Activated CD8-positive, alpha-beta T cell treated with anti-CD3 and anti-CD28 coated beads, Interleukin-2, amount 10 ng/mL, durations not matched to agents 7 days and 5 days (primary cell): ENCODE results near the gene MTREX. TPM values are rescaled to one million over a fixed set of nuclear protein-coding genes. Genes with fewer than 3 reads are reported as not detected.

Source experiments
- ATAC-seq: fragments of 150-1000 bp; cut with Tn5 transposase; one replicate; pipeline ENCODE4 v1.10.0; 2021; ENCODE audit warnings: moderate library complexity
- CTCF ChIA-PET: fragments of 350-600 bp; sonication (Branson Sonifier 250); formaldehyde crosslinking; loops from one replicate; lab custom pipeline; 2021; ENCODE audit warnings: antibody characterized with exemption; lab: Charles Lee
- POLR2A ChIA-PET: fragments of 350-600 bp; sonication (Branson Sonifier 250); formaldehyde crosslinking; loops from one replicate; lab custom pipeline; 2021; ENCODE audit warnings: antibody characterized with exemption; lab: Charles Lee
- DNase-seq: peaks from one replicate; pipeline ENCODE4 v3.0.0-alpha.2; 2020
- H3K27ac Mint-ChIP-seq: one replicate; pipeline ENCODE4 v1.8.0; 2021; ENCODE audit warnings: mild to moderate bottlenecking, mixed read lengths
- H3K27me3 Mint-ChIP-seq: one replicate; pipeline ENCODE4 v1.8.0; 2021; ENCODE audit warnings: low read depth, mixed read lengths
- H3K36me3 Mint-ChIP-seq: one replicate; pipeline ENCODE4 v1.8.0; 2021; ENCODE audit warnings: low read depth, mixed read lengths
- H3K4me1 Mint-ChIP-seq: one replicate; pipeline ENCODE4 v1.8.0; 2021; ENCODE audit warnings: low read depth, mixed read lengths
- H3K4me3 Mint-ChIP-seq: one replicate; pipeline ENCODE4 v1.8.0; 2021; ENCODE audit warnings: mild to moderate bottlenecking, mixed read lengths
- H3K9me3 Mint-ChIP-seq: one replicate; pipeline ENCODE4 v1.8.0; 2022; ENCODE audit warnings: mixed read lengths; ENCODE audit not compliant: insufficient read depth
- total RNA-seq, 2 experiments: library from RNA; stranded (reverse); gene quantifications; one replicate each; pipeline ENCODE4 v1.2.3, GENCODE V29; 2021

The MTREX gene
- total RNA-seq, 2 experiments from 2014 or later = 61.8 to 67.1 TPM

DNA sequence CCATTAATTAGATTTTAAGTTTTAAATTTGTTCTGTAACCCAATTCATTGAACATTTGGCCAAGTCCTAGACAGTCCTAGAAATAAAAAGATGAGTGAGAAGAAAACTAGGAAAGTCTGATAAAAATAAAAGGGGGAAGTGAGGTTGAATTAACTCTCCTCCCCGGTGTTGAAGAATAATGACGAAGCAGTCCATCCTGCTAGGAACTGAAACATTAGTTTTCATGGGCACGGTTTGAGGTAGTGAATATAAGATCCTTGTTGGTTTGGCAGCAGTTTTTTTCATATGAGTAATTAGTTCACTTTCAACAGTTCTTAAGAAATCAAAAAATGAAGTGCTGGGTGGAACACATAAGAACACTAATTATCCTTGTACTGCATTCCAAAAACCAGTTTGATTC lies 103.1 kb downstream of the MTREX start:
- ATAC-seq (no peak), DNase-seq (no peak)
- Mint-ChIP-seq H3K4me1 (peaks cover 4% of the 10 kb centered on the region), H3K27ac (no peak overlapping the region), H3K4me3 (no peak overlapping the region), H3K27me3 (no peaks in the 10 kb centered on the region), H3K9me3 (no peaks in the 10 kb centered on the region), H3K36me3 (peaks cover 34% of the 10 kb centered on the region)
- CTCF ChIA-PET = interaction anchor here (1.6 to 2.8 kb wide), 2 partner anchors 9 to 281 kb away, joined by 4 to 10 read pairs; no protein-coding TSS in a partner anchor
- POLR2A ChIA-PET = no interaction called here

DNA sequence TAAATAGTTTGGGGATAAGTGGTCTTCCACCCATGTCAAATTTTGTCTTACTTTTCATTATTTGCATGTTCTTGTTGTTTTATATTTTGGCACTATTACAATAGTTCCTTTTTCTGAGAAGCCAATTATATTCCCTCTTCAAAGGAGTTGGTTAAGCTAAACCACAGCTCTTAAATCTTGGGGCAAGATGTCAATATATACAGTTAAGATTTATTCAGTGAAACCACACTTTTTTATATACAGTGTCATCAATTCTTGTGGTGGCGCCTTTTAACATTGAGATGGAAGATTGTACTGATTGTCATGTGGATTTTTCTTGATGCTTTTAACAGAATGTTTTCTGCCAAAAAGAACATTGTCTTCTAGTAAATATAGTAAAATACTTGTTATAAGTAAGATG lies 104.1 kb downstream of the MTREX start:
- peaks cover 33% of the 10 kb centered on the region for H3K36me3 Mint-ChIP-seq
- H3K27ac Mint-ChIP-seq = no peak overlapping the region
- H3K4me3 Mint-ChIP-seq = no peak overlapping the region
- POLR2A ChIA-PET = no interaction called here
- no peaks in the 10 kb centered on the region for H3K27me3 Mint-ChIP-seq
- CTCF ChIA-PET = interaction anchor here (1.0 to 1.6 kb wide), 2 partner anchors 10 to 280 kb away, joined by 3 to 4 read pairs; no protein-coding TSS in a partner anchor
- no peak for ATAC-seq
- no peak for DNase-seq
- peaks cover 4% of the 10 kb centered on the region for H3K4me1 Mint-ChIP-seq
- no peaks in the 10 kb centered on the region for H3K9me3 Mint-ChIP-seq

DNA sequence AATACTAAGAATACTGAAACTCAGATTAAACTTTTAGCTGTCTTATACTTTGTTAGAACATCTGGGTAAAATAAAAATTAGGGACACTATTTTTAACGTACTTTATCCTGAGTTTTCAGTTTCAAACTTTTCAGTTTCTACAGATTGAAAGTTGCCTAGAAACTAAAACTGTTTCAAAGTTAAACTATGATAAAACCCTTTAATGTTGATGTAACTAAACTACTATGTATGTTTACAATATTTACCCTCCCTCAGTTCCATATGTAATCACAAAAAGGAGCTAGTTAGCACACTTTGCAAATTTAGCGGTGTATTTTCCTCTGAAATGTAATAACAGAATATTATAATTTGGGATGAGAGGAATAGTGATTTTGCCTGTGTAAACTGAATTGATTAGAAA lies 105.9 kb downstream of the MTREX start:
- H3K4me3 Mint-ChIP-seq = no peak overlapping the region
- POLR2A ChIA-PET = interaction anchor here (0.5 kb wide), 1 partner anchor 1102 kb away, joined by 3 read pairs; no protein-coding TSS in a partner anchor
- H3K27me3 Mint-ChIP-seq = no peaks in the 10 kb centered on the region
- peaks cover 4% of the 10 kb centered on the region for H3K4me1 Mint-ChIP-seq
- DNase-seq (no peak), ATAC-seq (no peak)
- peaks cover 32% of the 10 kb centered on the region for H3K36me3 Mint-ChIP-seq
- H3K9me3 Mint-ChIP-seq = no peaks in the 10 kb centered on the region
- CTCF ChIA-PET = interaction anchor here (1.4 kb wide), 1 partner anchor 102 kb away, joined by 3 read pairs; no protein-coding TSS in a partner anchor
- H3K27ac Mint-ChIP-seq = no peak overlapping the region

DNA sequence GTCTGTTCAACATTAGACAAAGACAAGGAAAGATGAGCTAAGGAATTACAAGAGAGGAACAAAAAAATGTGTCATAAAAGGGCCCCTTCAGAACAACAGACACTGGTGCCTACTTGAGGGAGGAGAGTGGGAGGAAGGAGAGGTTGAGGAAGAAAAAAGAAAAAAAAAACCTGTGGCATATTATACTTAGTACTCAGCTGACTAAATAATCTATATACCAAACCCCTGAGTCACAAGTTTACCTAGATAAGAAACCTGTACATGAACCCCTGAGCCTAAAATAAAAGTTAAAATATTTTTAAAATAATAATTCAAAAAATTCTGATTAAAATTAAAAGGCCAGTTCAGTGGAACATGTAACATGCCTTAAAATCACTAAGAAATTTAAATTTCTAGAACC lies 107.3 kb downstream of the MTREX start:
- H3K27me3 Mint-ChIP-seq = no peaks in the 10 kb centered on the region
- ATAC-seq = no peak
- peaks cover 8% of the 10 kb centered on the region for H3K4me1 Mint-ChIP-seq
- peaks cover 34% of the 10 kb centered on the region for H3K36me3 Mint-ChIP-seq
- H3K27ac Mint-ChIP-seq = no peak overlapping the region
- no peak for DNase-seq
- no peak overlapping the region for H3K4me3 Mint-ChIP-seq
- CTCF ChIA-PET = no interaction called here
- POLR2A ChIA-PET = no interaction called here
- H3K9me3 Mint-ChIP-seq = no peaks in the 10 kb centered on the region

DNA sequence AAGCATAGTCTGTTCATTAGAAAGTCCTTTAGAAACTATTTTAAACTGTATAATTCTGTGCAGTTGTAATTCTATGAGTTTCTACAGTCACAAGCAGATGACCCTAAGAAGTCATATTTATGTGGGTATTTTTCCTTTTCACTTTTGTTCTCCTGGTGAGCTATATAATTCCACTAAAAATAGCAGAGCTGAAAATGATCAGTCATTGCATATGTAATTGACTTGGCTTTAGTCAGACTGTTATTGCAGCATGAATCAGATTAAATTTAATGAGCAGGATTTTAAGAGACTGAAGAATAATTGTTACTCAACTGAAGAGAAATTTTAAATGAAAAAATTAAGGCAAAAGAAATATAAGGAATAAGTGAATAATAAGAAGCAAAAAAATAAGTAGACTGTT lies 108.5 kb downstream of the MTREX start:
- DNase-seq = no peak
- CTCF ChIA-PET = interaction anchor here (1.4 kb wide), 1 partner anchor 10 kb away, joined by 3 read pairs; no protein-coding TSS in a partner anchor
- no peak for ATAC-seq
- H3K4me1 Mint-ChIP-seq = peaks cover 20% of the 10 kb centered on the region
- H3K36me3 Mint-ChIP-seq = peaks cover 36% of the 10 kb centered on the region
- no peak overlapping the region for H3K27ac Mint-ChIP-seq
- POLR2A ChIA-PET = no interaction called here
- H3K4me3 Mint-ChIP-seq = no peak overlapping the region
- H3K9me3 Mint-ChIP-seq = no peaks in the 10 kb centered on the region
- H3K27me3 Mint-ChIP-seq = no peaks in the 10 kb centered on the region

DNA sequence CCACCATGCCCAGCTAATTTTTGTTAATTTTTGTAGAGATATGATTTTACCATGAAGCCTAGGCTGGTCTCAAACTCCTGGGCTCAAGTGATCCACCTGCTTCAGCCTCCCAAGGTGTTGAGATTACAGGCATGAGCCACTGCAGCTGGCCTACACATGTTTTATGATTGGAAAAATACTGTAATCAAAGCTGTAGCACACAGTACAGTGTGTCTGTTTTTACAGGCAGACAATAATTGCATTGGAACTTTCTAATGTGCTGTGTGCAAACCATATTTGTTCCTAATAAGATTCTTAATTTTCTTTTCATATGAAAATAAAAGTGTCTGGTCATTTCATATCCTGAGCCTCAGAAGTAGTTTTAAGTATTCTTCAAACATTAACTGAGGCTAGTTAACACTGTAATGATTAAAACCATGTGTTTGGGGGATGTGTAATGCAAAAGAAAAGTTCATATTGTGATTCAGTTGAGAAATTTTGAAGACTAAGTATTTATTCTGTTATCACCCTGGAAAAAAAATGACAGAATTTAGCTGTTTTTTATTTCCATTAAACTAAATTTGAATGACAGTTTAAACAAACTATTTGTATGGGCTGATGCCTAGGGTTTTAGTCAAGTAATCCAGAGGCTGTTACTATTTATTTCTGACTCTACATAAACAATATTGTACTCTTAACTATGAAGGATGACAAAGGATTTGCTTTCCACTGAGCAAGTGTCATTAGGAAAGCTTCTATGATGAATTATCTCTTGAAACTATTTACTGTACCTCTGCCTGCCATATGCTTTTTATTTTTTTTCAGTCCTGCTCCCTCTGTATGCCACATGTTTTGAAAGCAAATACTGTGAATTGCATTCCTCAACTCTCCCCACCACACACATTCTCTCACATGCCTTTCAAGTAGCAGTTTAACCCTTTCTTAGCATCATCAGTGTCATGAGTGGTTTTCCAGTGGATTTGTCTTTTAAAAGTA lies 111.5 kb downstream of the MTREX start:
- DNase-seq (no peak), ATAC-seq (no peak)
- ChIA-PET CTCF (interaction anchor here (2.8 kb wide), 1 partner anchor 273 kb away, joined by 13 read pairs; no protein-coding TSS in a partner anchor), POLR2A (no interaction called here)
- H3K9me3 Mint-ChIP-seq = peaks cover 6% of the 10 kb centered on the region
- peaks cover 56% of the 10 kb centered on the region for H3K36me3 Mint-ChIP-seq
- no peaks in the 10 kb centered on the region for H3K27me3 Mint-ChIP-seq
- H3K27ac Mint-ChIP-seq = peak overlapping the region; percentile 25
- H3K4me3 Mint-ChIP-seq = no peak overlapping the region
- peaks cover 25% of the 10 kb centered on the region for H3K4me1 Mint-ChIP-seq

DNA sequence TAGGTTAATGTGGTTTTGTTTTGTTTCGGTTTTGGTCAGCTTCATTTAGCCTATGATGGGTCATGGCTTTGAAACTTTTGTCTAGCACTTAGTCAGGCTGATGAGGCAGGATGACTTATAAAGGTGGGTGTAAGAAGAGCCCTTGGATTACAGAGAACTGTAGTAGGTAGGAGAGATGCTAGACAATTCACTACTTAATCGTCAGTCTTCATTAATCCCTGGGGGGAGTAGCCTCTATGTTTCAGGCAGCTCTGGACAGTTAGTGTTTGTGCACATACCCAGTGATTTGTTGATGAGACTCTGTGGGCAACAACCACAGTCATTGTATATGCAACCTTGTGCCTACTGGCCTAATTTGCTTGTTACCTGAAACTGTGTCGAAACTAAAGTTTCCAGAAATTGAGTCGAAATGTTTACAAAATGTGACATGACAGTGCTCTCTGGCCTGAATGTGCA lies 113.3 kb downstream of the MTREX start:
- H3K36me3 Mint-ChIP-seq = peaks cover 50% of the 10 kb centered on the region
- H3K27ac Mint-ChIP-seq = no peak overlapping the region
- DNase-seq (peak; percentile 31), ATAC-seq (peak; percentile 90)
- POLR2A ChIA-PET = no interaction called here
- no peak overlapping the region for H3K4me3 Mint-ChIP-seq
- peaks cover 6% of the 10 kb centered on the region for H3K9me3 Mint-ChIP-seq
- CTCF ChIA-PET = no interaction called here
- H3K27me3 Mint-ChIP-seq = no peaks in the 10 kb centered on the region
- H3K4me1 Mint-ChIP-seq = peaks cover 25% of the 10 kb centered on the region

DNA sequence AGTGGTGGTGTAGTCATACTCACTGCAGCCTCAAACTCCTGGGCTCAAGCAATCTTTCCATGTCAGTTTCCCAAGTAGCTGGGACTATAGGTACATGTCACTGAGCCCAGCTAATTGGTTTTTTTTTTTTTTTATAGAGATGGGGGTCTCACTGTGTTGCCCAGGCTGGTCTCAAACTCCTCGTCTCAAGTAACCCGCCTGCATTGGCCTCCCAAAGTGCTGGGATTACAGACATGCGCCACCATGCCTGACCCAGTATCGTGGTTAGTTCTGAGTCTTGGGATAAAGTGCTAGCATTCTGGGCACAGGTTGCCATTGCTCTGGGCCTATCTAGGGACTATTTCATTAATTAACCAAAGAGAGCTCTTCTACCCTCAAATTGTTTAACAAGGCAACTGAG lies 118.7 kb downstream of the MTREX start:
- H3K36me3 Mint-ChIP-seq = peaks cover 72% of the 10 kb centered on the region
- no peaks in the 10 kb centered on the region for H3K27me3 Mint-ChIP-seq
- DNase-seq = no peak
- peaks cover 10% of the 10 kb centered on the region for H3K9me3 Mint-ChIP-seq
- no peak for ATAC-seq
- H3K27ac Mint-ChIP-seq = no peak overlapping the region
- ChIA-PET CTCF (interaction anchor here (1.8 to 2.2 kb wide), 2 partner anchors 14 to 265 kb away, joined by 6 to 7 read pairs; no protein-coding TSS in a partner anchor), POLR2A (no interaction called here)
- peaks cover 7% of the 10 kb centered on the region for H3K4me1 Mint-ChIP-seq
- H3K4me3 Mint-ChIP-seq = no peak overlapping the region

DNA sequence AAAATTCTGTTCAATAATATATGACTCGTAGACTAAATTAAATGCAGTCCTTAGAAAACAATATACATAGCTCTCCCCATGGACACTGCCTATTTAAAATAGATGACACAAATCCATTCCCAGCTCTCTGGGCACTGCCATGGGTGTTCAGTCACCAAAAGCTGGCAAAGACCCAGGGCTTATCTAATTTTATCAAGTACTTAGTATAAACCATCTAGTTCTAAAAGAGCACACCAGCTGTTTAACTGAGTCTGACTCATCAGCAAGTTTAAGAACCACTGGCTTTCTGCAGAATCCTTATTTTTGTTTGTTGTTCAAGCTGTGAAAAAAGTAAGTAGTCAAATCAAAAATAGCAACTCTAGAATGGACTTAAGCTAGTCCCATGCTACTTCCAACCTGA lies 119.4 kb downstream of the MTREX start:
- no peak overlapping the region for H3K4me3 Mint-ChIP-seq
- H3K36me3 Mint-ChIP-seq = peaks cover 73% of the 10 kb centered on the region
- ChIA-PET POLR2A (no interaction called here), CTCF (interaction anchor here (1.0 kb wide), 1 partner anchor 138 kb away, joined by 3 read pairs; no protein-coding TSS in a partner anchor)
- H3K27me3 Mint-ChIP-seq = no peaks in the 10 kb centered on the region
- no peak overlapping the region for H3K27ac Mint-ChIP-seq
- DNase-seq (no peak), ATAC-seq (no peak)
- H3K9me3 Mint-ChIP-seq = peaks cover 14% of the 10 kb centered on the region
- H3K4me1 Mint-ChIP-seq = peaks cover 3% of the 10 kb centered on the region

DNA sequence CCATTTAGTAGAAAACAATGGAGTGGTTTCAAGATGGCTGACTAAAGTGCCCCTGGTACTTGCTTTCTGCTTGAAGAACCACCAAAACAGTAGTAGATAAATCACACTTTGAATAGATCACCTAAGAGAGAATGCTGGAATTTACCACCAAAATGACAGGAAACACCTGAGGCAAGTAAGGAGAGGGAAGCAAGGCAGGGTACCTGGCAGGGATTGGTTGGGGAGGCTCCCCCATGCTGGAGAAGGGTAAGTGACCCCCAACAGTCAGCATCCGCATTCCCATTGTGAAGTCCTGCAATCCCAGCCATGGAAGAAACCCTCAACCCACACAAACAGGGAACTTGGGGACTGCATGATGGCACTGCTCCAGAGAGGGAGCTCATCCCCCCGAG lies 121.4 kb downstream of the MTREX start:
- Mint-ChIP-seq H3K36me3 (peaks cover 64% of the 10 kb centered on the region), H3K27ac (no peak overlapping the region), H3K4me3 (no peak overlapping the region), H3K9me3 (peaks cover 16% of the 10 kb centered on the region), H3K4me1 (no peaks in the 10 kb centered on the region), H3K27me3 (no peaks in the 10 kb centered on the region)
- CTCF ChIA-PET = interaction anchor here (1.2 kb wide), 1 partner anchor 12 kb away, joined by 4 read pairs; no protein-coding TSS in a partner anchor
- ATAC-seq (no peak), DNase-seq (no peak)
- POLR2A ChIA-PET = no interaction called here

DNA sequence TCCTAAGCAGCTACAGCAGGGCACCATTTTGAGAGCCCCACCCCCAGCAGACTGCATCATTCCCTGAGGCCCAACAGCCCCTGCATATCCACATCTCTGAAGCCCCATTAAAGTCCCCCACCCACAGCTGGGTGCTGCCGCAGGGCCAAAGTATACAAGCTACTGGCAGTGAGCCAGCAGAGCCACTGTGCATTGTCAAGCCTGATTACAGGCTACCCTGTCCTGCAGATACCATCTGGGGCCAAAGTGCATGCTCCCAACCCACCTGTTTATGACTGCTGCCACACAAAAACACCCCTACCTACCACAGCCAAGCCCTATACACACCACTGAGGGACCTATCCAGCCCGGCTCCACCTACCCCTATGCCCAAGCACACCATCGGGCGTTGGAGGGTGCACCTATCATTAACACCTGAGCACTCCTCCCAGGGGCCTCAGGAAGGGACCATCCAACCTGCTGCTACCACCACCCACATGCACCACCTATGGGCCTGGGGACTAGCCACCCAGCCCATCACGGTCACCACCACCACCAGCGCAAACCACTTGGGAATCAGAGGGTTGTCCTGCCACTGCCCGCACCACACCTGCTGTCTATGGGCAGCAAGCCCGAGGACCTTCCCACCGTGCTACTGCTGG lies 121.9 kb downstream of the MTREX start:
- H3K36me3 Mint-ChIP-seq = peaks cover 65% of the 10 kb centered on the region

More for the DNA sequence above, 121.9 kb downstream of the MTREX start:
- peaks cover 16% of the 10 kb centered on the region for H3K9me3 Mint-ChIP-seq
- ChIA-PET CTCF (interaction anchor here (1.2 kb wide), 1 partner anchor 11 kb away, joined by 4 read pairs; no protein-coding TSS in a partner anchor), POLR2A (no interaction called here)
- ATAC-seq (no peak), DNase-seq (no peak)
- no peaks in the 10 kb centered on the region for H3K27me3 Mint-ChIP-seq
- no peak overlapping the region for H3K27ac Mint-ChIP-seq
- no peak overlapping the region for H3K4me3 Mint-ChIP-seq
- no peaks in the 10 kb centered on the region for H3K4me1 Mint-ChIP-seq
